ENCODE data around the gene BCOR. TPM values are rescaled to one million over a fixed set of nuclear protein-coding genes. Genes with fewer than 3 reads are reported as not detected.

The BCOR gene
- polyA plus RNA-seq, 1 of the 3 experiments (the other 2 are of a cell fraction) = 8.8 TPM

DNA sequence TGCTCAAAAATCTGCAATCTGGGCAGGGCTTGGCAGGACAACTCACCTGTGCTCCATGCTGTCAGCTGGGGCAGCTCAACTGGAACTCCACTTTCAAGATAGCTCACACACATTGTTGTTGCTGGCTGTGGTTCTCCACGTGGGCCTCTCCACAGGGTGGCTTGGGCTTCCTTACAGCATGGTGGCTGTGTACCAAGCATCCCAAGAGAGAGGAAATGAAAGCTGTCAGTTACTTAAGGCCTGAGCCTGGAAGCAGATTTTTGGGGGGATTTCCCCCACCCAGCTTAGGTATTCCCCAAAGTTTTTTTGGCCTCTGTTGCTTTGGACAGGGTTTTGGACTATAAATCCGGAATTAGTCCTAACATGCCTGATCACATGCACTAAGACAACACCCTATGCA is 81.0 kb downstream of the BCOR start:
- H3F3A ChIP-seq (replicated peaks; ENCODE audit: insufficient read depth) = no peaks in the 10 kb centered on the region
- H2AFZ ChIP-seq (ENCODE audit: low read depth) = no peak overlapping the region
- 34% methylated on average over 2 of the region's 2 CpGs for WGBS (ENCODE audit: low lambda C conversion rate)
- H3K27ac ChIP-seq (ENCODE audit: low read depth in 2 of 2, low read length in 1 of 2) = no peak overlapping the region
- no peak for DNase-seq
- no peaks in the 10 kb centered on the region for H3K9me3 ChIP-seq
- H3K4me2 ChIP-seq = no peak overlapping the region
- H3K4me3 ChIP-seq (ENCODE audit: low read depth in 2 of 2, low read length in 1 of 2) = no peak overlapping the region
- H4K20me1 ChIP-seq (ENCODE audit: insufficient read depth) = no peaks in the 10 kb centered on the region
- no peak overlapping the region for H3K9ac ChIP-seq
- no peaks in the 10 kb centered on the region for H3K9me2 ChIP-seq
- peaks cover 3% of the 10 kb centered on the region; the same call in 1 of the 2 replicates for H3K27me3 ChIP-seq (ENCODE audit: insufficient read depth)
- no peaks in the 10 kb centered on the region for H3K36me3 ChIP-seq (replicated peaks in 1 of 2; ENCODE audit: control insufficient read depth in 1 of 2, insufficient read depth in 2 of 2, low read length in 1 of 2)
- H3K4me1 ChIP-seq (ENCODE audit: control insufficient read depth in 1 of 2, insufficient read depth in 2 of 2, low read depth in 1 of 2, low read length in 1 of 2) = peaks cover 0 to 8% of the 10 kb centered on the region in 2 experiments; a peak in 1 of 4 replicates
- POLR2A ChIA-PET = interaction anchor here (0.6 kb wide), 1 partner anchor 52 kb away, joined by 3 read pairs; no protein-coding TSS in a partner anchor
- no peak for TF ChIP-seq SMC3 (IDR thresholded peaks at IDR 0.05; ENCODE audit: low read depth, low read length)
- TF ChIP-seq RAD21 (IDR thresholded peaks at IDR 0.05; ENCODE audit: low read length) = no peak
- TF ChIP-seq, protein P1, sequence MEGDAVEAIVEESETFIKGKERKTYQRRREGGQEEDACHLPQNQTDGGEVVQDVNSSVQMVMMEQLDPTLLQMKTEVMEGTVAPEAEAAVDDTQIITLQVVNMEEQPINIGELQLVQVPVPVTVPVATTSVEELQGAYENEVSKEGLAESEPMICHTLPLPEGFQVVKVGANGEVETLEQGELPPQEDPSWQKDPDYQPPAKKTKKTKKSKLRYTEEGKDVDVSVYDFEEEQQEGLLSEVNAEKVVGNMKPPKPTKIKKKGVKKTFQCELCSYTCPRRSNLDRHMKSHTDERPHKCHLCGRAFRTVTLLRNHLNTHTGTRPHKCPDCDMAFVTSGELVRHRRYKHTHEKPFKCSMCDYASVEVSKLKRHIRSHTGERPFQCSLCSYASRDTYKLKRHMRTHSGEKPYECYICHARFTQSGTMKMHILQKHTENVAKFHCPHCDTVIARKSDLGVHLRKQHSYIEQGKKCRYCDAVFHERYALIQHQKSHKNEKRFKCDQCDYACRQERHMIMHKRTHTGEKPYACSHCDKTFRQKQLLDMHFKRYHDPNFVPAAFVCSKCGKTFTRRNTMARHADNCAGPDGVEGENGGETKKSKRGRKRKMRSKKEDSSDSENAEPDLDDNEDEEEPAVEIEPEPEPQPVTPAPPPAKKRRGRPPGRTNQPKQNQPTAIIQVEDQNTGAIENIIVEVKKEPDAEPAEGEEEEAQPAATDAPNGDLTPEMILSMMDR (IDR thresholded peaks at IDR 0.05) = no peak
- TF ChIP-seq, protein P2, sequence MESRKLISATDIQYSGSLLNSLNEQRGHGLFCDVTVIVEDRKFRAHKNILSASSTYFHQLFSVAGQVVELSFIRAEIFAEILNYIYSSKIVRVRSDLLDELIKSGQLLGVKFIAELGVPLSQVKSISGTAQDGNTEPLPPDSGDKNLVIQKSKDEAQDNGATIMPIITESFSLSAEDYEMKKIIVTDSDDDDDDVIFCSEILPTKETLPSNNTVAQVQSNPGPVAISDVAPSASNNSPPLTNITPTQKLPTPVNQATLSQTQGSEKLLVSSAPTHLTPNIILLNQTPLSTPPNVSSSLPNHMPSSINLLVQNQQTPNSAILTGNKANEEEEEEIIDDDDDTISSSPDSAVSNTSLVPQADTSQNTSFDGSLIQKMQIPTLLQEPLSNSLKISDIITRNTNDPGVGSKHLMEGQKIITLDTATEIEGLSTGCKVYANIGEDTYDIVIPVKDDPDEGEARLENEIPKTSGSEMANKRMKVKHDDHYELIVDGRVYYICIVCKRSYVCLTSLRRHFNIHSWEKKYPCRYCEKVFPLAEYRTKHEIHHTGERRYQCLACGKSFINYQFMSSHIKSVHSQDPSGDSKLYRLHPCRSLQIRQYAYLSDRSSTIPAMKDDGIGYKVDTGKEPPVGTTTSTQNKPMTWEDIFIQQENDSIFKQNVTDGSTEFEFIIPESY (IDR thresholded peaks at IDR 0.05; ENCODE audit: borderline replicate concordance, low read depth) = no peak
- CTCF ChIA-PET = no interaction called here
- H3K79me2 ChIP-seq (ENCODE audit: insufficient read depth) = no peaks in the 10 kb centered on the region

DNA sequence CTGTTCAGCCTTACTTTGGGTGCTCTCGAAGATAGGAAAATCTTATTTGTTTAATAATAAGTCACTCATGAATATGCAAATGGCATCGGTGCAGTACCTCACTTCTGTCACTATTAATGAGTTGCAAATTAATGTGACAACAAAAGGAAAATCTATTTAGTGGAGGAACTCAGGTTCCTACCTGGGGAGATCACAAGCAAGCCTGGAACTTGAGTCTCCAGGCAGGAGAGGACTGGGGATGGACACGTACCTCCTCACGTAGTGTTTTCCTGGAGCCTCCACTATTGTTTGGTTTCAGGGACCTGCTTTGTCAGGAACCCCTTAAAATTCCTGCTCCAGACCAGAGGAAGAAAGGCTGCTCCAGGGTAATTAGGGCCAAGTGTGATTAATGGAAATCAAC is 82.1 kb downstream of the BCOR start:
- no peak overlapping the region for H2AFZ ChIP-seq (ENCODE audit: low read depth)
- no peaks in the 10 kb centered on the region for H3K79me2 ChIP-seq (ENCODE audit: insufficient read depth)
- no peaks in the 10 kb centered on the region for H3K9me2 ChIP-seq
- no peaks in the 10 kb centered on the region for H4K20me1 ChIP-seq (ENCODE audit: insufficient read depth)
- no peaks in the 10 kb centered on the region for H3F3A ChIP-seq (replicated peaks; ENCODE audit: insufficient read depth)
- TF ChIP-seq MEF2A (IDR thresholded peaks at IDR 0.05; ENCODE audit: borderline replicate concordance, low read depth) (no peak), TEAD4 (IDR thresholded peaks at IDR 0.05; ENCODE audit: borderline replicate concordance, insufficient read depth) (no peak)
- no peak overlapping the region for H3K27ac ChIP-seq (ENCODE audit: low read depth in 2 of 2, low read length in 1 of 2)
- H3K9ac ChIP-seq = no peak overlapping the region
- no peak overlapping the region for H3K4me3 ChIP-seq (ENCODE audit: low read depth in 2 of 2, low read length in 1 of 2)
- H3K36me3 ChIP-seq (replicated peaks in 1 of 2; ENCODE audit: control insufficient read depth in 1 of 2, insufficient read depth in 2 of 2, low read length in 1 of 2) = no peaks in the 10 kb centered on the region
- DNase-seq = no peak
- 53% methylated on average over 4 of the region's 4 CpGs for WGBS (ENCODE audit: low lambda C conversion rate)
- peaks cover 0 to 17% of the 10 kb centered on the region in 2 experiments; a peak in 1 of 4 replicates for H3K4me1 ChIP-seq (ENCODE audit: control insufficient read depth in 1 of 2, insufficient read depth in 2 of 2, low read depth in 1 of 2, low read length in 1 of 2)
- H3K27me3 ChIP-seq (ENCODE audit: insufficient read depth) = peaks cover 7% of the 10 kb centered on the region; the same call in 1 of the 2 replicates
- H3K9me3 ChIP-seq = no peaks in the 10 kb centered on the region
- ChIA-PET POLR2A (no interaction called here), CTCF (no interaction called here)
- no peak overlapping the region for H3K4me2 ChIP-seq
